HCT116 (cell line): ENCODE results near the gene NLRP5.

Experiments used
- CTCF ChIP-seq, 3 experiments: fragments of 200-600 bp in 1 of 3; sonication (generic) in 1 of 3; IDR thresholded peaks in 2 of 3; conservative IDR thresholded peaks in 1 of 3; 2 replicates each; pipeline ENCODE4 v1.5.1; 2012 to 2017; ENCODE audit warnings: low read depth in 2 of 3, low read length in 2 of 3, antibody characterized with exemption in 1 of 3, borderline replicate concordance in 1 of 3, control low read depth in 1 of 3, mild to moderate bottlenecking in 1 of 3, mixed read lengths in 1 of 3, mixed run types in 1 of 3, moderate library complexity in 1 of 3; ENCODE audit not compliant: insufficient read depth in 1 of 3
- EZH2 ChIP-seq: fragments of 200-600 bp; sonication (generic); IDR thresholded peaks from 2 replicates; pipeline ENCODE4 v1.6.1; 2017; ENCODE audit warnings: antibody characterized with exemption, mixed run types
- JUND ChIP-seq: IDR thresholded peaks from 2 replicates; pipeline ENCODE4 v1.6.1; 2012
- POLR2A ChIP-seq: IDR thresholded peaks from 2 replicates; pipeline ENCODE4 v1.7.0; 2011; ENCODE audit warnings: borderline replicate concordance; ENCODE audit not compliant: insufficient read depth, insufficient read length; ENCODE audit errors: extremely low read depth
- REST ChIP-seq: IDR thresholded peaks from 2 replicates; pipeline ENCODE4 v1.6.1; 2012; ENCODE audit warnings: low read depth
- SIN3A ChIP-seq: IDR thresholded peaks from 2 replicates; pipeline ENCODE4 v1.6.1; 2012; ENCODE audit warnings: low read depth
- YY1 ChIP-seq: IDR thresholded peaks from 2 replicates; pipeline ENCODE4 v1.6.1; 2011; ENCODE audit warnings: low read length, low read depth, moderate library complexity, mild to moderate bottlenecking; ENCODE audit not compliant: insufficient replicate concordance; ENCODE audit errors: extremely low read depth
- ZNF274 ChIP-seq: fragments of 200-500 bp; sonication (Bioruptor generic); IDR thresholded peaks from 2 replicates; pipeline ENCODE4 v1.6.1; 2014; ENCODE audit warnings: mild to moderate bottlenecking, low read depth, low read length, inconsistent platforms

- TF ChIP-seq CTCF (IDR thresholded peaks at IDR 0.05 in 2 of 3, conservative IDR thresholded peaks at IDR 0.05 in 1 of 3; ENCODE audit: borderline replicate concordance in 1 of 3, insufficient read depth in 1 of 3, low read depth in 2 of 3, low read length in 2 of 3) (no peak), YY1 (no peak), ZNF274 (no peak), EZH2 (no peak), POLR2A (no peak), SIN3A (no peak), JUND (no peak), REST (no peak)
Observed at GRCh38 chr19:56106993-56107392, 120.4 kb downstream of the NLRP5 start.
